ENCODE data around the gene CCDC88B.
A peak's percentile ranks its signal among the peaks of the same experiment; 100 is the strongest.

The CCDC88B gene, protein sequence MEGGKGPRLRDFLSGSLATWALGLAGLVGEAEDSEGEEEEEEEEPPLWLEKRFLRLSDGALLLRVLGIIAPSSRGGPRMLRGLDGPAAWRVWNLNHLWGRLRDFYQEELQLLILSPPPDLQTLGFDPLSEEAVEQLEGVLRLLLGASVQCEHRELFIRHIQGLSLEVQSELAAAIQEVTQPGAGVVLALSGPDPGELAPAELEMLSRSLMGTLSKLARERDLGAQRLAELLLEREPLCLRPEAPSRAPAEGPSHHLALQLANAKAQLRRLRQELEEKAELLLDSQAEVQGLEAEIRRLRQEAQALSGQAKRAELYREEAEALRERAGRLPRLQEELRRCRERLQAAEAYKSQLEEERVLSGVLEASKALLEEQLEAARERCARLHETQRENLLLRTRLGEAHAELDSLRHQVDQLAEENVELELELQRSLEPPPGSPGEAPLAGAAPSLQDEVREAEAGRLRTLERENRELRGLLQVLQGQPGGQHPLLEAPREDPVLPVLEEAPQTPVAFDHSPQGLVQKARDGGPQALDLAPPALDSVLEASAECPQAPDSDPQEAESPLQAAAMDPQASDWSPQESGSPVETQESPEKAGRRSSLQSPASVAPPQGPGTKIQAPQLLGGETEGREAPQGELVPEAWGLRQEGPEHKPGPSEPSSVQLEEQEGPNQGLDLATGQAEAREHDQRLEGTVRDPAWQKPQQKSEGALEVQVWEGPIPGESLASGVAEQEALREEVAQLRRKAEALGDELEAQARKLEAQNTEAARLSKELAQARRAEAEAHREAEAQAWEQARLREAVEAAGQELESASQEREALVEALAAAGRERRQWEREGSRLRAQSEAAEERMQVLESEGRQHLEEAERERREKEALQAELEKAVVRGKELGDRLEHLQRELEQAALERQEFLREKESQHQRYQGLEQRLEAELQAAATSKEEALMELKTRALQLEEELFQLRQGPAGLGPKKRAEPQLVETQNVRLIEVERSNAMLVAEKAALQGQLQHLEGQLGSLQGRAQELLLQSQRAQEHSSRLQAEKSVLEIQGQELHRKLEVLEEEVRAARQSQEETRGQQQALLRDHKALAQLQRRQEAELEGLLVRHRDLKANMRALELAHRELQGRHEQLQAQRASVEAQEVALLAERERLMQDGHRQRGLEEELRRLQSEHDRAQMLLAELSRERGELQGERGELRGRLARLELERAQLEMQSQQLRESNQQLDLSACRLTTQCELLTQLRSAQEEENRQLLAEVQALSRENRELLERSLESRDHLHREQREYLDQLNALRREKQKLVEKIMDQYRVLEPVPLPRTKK (N-terminal part only)

DNA sequence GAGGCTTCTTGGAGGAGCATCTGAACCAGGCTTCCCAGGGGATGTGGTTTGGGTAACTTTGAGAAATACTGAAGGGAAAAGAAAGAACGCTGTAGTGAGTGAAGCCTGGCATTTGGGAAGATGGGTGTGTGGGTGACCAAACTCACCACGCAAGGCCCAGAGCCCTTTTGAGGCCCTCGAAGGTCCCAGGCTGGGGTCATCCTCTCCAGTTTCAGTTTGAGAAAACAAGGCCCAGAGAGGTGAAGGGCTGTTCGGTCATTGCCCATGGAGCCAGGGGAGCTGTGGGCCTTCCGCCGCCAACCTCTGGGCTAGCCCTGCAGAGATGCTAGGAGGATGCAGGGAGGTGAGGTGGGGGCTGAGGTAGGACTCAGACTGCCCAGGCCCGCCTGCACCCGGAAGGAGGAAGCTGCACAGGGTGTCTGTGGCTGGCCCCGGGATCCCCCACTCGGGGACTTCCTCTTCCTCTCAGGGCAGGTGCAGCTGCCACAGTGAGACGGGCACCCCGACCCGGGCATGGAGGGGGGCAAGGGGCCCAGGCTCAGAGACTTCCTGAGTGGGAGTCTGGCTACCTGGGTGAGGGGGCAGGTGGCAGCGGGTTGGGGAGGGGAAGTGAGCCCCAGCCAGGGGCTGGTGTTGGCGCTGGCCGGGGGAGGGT, at the start of gene CCDC88B:
CCDC88B (plus strand) TSS at position 451 of the 655 bp plus-strand sequence; CDS start at position 514, 63 bp downstream.
- peak; percentile 48 to 56 for DNase-seq

DNA sequence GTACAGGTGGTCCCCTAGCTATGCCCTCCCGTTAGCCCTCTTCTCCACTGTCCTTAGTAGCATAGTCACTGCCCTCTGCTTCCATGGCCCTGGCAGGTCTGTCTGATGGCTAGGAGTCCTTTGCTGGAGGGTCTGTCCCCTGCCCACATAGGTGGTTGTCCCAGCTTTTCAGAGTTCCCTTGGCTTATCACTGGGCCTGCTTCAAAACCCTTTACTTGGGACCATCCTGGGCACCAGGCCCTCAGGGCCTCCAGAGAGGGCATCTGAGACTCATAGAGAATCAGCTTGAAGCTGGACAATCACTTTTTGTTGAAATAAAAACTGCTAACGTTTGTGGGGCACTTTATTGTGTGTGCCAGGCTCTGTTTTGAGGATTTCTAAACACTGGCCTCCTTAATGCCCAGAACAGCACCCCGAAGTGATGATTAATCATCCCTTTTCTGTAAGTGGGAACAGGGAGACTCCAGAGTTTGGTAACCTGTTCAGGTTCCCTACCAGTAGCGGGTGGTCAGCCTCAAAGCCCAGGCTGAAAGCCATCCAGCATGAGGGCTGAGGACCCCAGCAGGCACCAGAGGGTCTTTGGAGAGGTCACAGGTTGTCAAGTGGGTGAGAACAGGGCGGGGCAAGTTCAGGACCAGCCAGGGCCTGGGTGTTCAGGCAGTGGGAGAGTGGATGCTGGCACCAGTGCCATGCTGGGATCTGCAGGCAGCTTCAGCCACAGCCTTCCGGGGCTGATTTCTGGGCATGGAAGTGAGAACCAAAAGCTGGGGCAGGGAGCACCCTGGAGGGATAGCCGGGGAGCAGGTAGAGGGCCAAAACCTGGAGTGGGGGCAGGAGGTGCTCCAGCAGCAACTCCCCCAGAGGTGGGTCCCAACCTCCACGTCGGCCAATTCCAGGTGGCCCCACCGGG, 49.4 kb upstream of the CCDC88B start:
- peak; percentile 23 to 52 for DNase-seq

DNA sequence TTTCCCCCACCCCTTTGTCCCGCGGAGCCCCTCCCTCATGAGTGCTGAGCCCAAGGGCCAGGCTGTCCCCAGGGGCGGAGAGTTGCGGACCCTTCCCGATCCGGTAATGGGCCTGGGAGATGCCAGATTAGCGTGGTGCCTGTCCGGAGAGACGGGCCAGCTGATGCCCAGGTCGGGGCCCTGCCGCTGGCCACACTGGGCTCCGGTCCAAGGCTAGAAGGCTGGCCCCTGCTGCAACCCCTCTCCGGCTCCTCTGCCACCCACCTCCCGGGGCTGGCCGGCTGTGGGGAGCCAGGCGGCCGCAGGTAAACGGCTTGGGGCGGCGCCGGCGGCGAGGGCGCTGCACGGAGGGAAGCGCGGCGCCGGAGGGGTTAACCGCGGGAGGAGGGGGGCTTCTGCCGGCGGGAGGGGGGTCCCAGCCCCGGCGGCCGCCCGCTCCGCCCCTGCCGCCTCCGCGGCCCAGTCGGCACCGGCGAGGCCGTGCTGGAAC, 48.7 kb upstream of the CCDC88B start, which contains the start of gene KCNK4:
KCNK4 (plus strand) TSS at position 41 of the 490 bp plus-strand sequence. CDS start 1,717 bp downstream, outside the sequence.
- DNase-seq, result no peak

DNA sequence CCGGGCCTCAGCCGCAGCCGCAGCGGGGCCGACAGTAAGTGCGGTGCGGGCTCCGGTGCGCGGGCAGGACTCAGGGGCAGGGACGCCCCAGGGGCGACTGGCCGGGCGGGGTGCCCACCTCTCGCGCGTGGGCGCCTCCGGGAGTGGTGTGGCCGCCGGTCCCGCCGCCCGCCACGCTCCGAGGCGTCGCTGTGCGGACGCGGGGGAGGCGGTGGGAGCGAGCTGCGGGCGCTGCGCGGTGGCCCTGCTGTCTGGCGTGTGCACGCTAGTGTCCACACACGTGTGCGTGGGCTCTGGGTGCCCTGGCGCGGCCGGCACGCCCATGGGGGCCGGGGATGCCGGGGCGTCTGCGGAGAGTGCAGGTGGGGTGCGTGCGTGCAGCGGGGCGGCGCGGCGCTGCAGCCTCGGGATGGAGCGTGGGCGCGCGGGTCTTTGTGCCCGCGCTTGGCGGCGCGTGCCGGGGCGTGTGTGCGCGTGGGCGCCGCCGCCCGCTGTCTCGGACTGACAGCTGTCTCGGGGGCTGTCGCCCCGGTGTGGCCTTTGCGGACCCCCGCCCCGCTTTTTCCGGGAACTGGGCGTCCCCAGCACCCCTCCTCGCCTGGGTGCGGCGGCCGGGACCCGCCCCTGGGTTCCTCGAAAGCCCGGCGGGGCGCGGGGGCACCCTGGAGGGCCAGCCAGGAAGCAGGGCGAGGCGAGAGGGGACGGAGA, 48.1 kb upstream of the CCDC88B start:
- no peak for DNase-seq

DNA sequence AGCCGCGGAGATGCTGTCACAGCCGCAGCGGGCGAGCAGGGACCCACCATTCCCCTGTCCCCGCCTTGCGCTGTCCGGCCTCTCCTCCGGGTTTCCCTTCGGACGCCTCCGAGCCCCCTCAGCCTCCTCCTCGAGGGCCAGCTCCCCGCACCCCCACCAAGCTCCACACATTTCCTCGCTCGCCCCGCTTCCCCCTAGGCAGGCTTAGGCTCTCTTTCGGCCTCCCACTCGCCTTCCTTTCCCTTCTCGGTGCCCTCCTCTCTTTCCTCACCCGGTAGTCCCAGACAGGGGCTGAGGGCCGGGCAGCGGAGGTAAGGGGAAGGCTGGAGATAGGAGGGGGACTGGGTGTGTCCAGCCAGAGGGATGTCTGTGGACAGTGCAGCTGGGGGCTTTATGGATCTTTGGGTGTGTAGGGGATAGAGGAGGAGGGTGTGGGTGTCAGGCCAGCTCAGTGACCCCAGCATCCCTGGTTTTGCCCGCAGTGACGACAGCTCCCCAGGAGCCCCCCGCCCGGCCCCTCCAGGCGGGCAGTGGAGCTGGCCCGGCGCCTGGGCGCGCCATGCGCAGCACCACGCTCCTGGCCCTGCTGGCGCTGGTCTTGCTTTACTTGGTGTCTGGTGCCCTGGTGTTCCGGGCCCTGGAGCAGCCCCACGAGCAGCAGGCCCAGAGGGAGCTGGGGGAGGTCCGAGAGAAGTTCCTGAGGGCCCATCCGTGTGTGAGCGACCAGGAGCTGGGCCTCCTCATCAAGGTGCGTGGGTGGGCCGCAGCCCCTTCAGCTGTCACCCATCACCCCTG, 47.3 kb upstream of the CCDC88B start:
- no peak for DNase-seq

DNA sequence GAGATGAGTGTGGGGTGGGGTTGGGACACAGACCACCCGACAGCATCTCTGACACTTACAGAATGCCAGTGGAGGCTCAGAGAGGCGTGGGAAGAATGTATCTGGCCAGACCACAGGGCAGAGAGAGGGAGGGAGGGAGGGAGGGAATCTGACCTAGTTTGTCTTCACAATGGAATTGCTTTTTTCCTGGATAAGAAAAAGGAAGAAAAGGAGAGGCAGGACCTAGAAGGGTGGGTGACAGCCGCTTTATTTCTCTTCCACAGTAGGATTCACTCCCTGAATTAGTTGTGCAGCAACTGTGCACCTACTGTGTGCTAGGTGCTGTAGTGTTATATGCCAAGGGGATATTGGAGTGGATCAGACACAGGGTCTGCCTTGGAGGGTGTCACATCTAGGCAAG, 45.2 kb upstream of the CCDC88B start:
- DNase-seq, result no peak

DNA sequence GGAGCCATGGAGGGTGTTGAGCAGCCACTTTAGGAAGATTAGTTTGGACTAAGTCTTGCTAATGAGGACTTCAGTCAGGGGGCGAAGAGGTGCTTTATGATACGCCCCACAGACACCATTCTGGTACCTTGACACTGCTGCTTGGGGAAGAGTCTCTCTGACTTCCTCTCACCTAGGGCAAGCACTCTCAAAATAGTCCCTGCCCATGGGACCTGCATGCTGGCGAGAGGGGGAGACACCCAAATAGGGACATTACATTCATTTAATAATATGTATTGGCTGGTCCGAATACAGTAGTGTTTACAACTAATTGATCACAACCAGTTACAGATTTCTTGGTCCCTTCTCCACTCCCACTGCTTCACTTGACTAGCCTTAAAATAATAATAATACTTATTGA, 44.2 kb upstream of the CCDC88B start:
- no peak for DNase-seq

DNA sequence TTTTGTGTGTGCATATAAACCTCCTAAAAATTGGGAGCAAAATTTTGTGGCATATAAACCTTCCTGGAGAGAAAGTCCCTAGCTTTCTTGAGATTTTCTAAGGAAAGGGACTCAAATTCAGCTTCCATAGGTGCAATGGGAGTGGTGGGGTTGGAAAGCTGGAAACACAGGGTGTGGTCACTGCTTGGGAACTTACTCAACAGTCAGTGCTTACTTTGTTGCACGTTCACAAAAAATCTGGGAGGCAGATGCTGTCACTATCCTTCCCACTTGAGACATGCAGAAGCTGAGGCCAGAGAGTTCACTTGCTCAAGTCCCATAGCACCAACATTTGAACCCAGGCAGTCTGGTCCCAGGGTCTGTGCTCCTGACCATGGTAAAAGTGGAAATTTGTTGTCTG, 43.8 kb upstream of the CCDC88B start:
- no peak for DNase-seq

DNA sequence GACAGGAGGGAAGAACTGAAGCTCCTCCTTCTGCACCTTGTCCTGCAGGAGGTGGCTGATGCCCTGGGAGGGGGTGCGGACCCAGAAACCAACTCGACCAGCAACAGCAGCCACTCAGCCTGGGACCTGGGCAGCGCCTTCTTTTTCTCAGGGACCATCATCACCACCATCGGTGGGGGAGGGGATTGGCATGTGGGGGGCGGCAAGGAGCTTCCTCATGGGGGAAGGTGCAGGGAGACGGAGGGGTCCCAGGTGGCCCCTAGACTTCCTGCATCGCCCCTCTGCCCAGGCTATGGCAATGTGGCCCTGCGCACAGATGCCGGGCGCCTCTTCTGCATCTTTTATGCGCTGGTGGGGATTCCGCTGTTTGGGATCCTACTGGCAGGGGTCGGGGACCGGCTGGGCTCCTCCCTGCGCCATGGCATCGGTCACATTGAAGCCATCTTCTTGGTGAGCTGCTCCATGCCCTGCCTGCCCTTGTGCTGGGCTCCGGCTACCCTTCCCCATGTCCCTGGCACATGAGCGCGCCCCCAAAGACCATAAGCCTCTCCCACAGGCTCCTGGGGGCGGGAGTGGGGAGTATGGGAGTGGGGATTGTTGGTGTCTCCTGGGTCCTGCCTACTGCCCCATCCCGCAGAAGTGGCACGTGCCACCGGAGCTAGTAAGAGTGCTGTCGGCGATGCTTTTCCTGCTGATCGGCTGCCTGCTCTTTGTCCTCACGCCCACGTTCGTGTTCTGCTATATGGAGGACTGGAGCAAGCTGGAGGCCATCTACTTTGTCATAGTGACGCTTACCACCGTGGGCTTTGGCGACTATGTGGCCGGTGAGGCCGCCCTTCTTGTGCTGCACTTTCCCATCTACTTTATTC, 42.9 kb upstream of the CCDC88B start:
- DNase-seq, result no peak

DNA sequence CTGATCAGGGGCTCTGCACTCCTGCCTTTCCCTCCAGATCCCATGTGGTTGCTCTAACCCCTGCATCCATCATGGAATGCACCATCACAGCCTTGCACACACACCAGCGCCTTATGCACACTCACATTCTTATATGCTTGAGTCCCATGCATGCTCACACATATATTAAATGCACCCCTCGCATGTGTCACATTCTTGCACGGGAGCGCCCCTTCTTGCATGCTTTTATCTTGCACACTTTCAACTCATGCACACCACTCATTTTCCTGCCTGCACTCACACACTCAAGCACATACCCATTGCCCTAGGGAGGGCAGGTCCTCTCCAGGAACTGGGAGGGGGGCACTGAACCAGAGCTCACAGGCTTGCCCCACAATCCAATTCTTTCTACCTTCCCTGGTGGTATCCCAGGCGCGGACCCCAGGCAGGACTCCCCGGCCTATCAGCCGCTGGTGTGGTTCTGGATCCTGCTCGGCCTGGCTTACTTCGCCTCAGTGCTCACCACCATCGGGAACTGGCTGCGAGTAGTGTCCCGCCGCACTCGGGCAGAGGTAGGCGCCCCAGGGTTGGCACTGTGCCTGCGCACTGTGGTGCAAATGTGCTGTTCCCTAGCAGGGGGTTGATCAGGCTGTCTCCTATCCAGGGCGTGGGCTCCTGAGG, 42.2 kb upstream of the CCDC88B start:
- DNase-seq, result no peak

DNA sequence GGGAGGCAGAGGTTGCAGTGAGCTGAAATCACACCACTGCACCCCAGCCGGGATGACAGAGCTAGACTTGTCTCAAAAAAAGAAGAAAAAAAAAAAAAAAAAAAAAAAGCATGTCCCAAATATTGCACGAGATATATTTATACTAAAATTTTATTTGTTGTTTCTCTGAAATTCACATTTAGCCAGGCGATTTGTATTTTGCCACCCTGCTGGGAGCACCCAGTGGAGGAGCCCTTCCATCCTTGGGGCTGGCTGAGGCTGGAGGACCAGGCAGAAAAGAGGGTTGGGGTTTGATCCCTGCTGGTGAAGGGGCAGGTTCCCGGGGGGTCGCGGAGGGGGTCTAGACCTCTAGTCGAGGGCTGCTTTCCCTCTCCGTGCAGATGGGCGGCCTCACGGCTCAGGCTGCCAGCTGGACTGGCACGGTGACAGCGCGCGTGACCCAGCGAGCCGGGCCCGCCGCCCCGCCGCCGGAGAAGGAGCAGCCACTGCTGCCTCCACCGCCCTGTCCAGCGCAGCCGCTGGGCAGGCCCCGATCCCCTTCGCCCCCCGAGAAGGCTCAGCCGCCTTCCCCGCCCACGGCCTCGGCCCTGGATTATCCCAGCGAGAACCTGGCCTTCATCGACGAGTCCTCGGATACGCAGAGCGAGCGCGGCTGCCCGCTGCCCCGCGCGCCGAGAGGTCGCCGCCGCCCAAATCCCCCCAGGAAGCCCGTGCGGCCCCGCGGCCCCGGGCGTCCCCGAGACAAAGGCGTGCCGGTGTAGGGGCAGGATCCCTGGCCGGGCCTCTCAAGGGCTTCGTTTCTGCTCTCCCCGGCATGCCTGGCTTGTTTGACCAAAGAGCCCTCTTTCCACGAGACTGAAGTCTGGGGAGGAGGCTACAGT, 40.8 kb upstream of the CCDC88B start:
- no peak for DNase-seq

DNA sequence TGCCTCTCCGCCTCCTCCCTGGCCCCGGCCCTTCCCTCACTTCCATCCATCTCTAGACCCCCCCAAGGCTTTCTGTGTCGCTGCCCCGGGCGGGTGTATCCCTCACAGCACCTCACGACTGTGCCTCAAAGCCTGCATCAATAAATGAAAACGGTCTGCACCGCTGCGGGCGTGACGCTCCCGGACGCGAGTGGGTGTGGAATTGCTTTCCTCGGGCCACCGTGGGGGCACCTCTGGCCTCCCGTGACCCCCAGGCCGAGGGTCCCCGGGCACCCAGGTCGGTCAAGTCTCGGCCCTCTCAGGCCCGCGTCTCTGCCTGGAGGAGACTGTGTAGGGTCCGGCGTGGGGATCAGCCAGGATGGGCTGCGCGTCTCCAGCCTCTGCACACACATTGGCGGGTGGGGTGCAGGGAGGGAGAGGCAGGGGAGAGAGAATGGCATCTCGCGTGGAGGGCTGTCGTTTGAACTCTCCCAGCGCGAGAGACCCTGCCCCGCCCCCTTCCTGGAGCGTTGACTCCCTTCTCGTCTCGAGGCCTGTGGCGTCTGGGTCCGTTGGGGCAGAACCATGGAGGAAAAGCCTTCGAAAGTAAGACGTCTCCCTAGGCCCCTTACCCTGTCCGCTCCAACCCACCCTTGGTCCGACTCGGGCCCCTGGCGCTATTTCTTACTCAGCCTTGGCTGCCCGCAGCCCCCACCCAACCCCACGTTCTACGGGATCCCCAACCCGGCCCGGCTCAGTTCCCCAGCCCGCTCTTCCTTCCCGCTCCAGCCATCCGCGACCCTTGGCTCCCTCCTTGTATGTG, 40.0 kb upstream of the CCDC88B start, which contains the start of gene CATSPERZ:
CATSPERZ (plus strand) TSS at position 512 of the 802 bp plus-strand sequence; CDS start at position 565, 53 bp downstream.
- DNase-seq, result no peak

DNA sequence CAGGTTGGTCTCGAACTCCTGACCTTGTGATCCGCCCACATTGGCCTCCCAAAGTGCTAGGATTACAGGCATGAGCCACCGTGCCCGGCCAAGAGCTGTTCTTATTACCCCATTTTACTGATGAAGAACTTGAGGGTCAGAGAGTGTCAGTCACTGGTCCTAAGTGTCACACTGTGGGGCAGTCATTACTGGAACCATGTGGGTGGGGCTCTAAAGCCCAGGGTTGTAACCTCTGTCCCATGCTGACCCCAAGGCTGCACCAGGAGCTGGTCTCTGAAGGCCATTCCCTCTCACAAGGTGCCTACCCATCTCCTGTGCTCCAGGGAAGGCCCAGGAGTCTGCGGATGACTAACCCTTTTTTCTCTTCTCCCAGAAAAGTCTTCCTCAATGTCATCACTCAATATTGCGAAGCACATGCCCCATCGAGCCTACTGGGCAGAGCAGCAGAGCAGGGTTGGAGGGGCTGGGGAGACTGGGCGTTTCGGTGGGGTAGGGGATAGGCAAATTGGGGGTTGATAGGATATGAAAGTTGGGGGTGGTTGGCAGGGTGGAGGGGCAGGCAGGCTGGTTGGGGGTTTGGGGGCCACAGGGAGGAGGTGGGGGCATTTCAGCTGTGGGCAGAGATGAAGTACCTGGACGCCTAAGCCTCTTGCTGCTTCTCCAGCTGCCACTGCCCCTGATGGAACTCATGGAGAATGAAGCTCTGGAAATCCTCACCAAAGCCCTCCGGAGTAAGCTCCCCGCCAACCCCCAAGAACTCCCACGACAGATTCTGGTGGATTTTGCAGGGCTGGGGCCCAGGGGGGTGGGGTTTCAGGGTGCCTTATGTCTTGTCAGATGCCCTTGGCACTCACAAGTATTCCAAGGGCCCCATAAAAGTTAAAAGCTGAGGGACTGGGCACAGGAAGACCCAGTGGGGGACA, 36.6 kb upstream of the CCDC88B start:
- no peak for DNase-seq

DNA sequence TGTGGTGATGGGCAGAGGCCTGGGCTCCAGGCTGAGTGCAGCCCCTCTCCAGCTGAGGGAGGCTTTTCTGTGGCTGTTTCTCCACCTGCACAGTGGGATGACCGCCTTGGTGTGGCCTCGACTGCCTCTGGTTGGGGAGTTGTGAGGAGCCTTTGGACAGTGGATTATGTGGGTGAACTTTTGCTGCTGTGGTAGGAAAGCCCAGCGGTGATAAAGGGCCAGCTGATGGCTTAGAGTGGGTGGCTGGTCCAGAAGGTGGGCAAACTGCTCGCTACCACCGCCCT, 36.0 kb upstream of the CCDC88B start:
- DNase-seq, result no peak

Measured in inflammatory macrophage treated with lipopolysaccharide for 1 hour (primary cell).